Left renal pelvis (tissue), 4 donors: ENCODE results near the gene PATJ. TPM values are rescaled to one million over a fixed set of nuclear protein-coding genes. Genes with fewer than 3 reads are reported as not detected.
"Not testable (repeated sequence)": the region's sequence is repeated elsewhere in the genome, so short reads cannot be mapped to it uniquely, and the experiment has no call there.

Experiments used
- DNase-seq, 4 donors: peaks; one replicate each; pipeline ENCODE4 v3.0.0-alpha.2; 2013; ENCODE audit warnings: low read depth in 4 of 4, low spot score in 3 of 4
- polyA plus RNA-seq, 4 donors: library from polyadenylated mRNA; unstranded; fragments of 120-200 nt; gene quantifications; one replicate each; pipeline ENCODE4 v1.2.1, GENCODE V29; 2013; ENCODE audit not compliant: insufficient read length in 4 of 4

PATJ gene
- polyA plus RNA-seq, 4 donors: 7.1 to 51.2 (median 45.7) TPM

GRCh38 chr1:61931587-61932279 lies 189.5 kb downstream of the PATJ start:
- DNase-seq: no peak

GRCh38 chr1:61935516-61935915 lies 193.2 kb downstream of the PATJ start:
- no peak for DNase-seq

GRCh38 chr1:61936839-61937238 lies 194.6 kb downstream of the PATJ start:
- no peak for DNase-seq

- DNase-seq: no peak
These were observed 199.5 kb downstream of the PATJ start for GRCh38 chr1:61941794-61942193.

- no peak for DNase-seq
These were observed 200.6 kb downstream of the PATJ start for GRCh38 chr1:61942856-61943255.

- DNase-seq: not testable (repeated sequence)
These were observed 206.4 kb downstream of the PATJ start for GRCh38 chr1:61948685-61949084.

GRCh38 chr1:61950418-61950817 lies 208.1 kb downstream of the PATJ start:
- DNase-seq: no peak

- no peak for DNase-seq
These were observed 209.7 kb downstream of the PATJ start for GRCh38 chr1:61951731-61952580.

- DNase-seq: no peak
These were observed 210.4 kb downstream of the PATJ start for GRCh38 chr1:61952675-61953074.

GRCh38 chr1:61953076-61953789 lies 211.0 kb downstream of the PATJ start:
- DNase-seq: no peak

GRCh38 chr1:61953790-61954150 lies 211.5 kb downstream of the PATJ start:
- no peak for DNase-seq

GRCh38 chr1:61955261-61955660 lies 213.0 kb downstream of the PATJ start:
- no peak for DNase-seq

- DNase-seq: no peak
These were observed 213.9 kb downstream of the PATJ start for GRCh38 chr1:61956016-61956645.

GRCh38 chr1:61956784-61957183 lies 214.5 kb downstream of the PATJ start:
- DNase-seq: no peak

GRCh38 chr1:61961009-61961408 lies 218.7 kb downstream of the PATJ start:
- no peak for DNase-seq

GRCh38 chr1:61962631-61963030 lies 220.4 kb downstream of the PATJ start:
- no peak for DNase-seq

- DNase-seq: not testable (repeated sequence)
These were observed 224.4 kb downstream of the PATJ start for GRCh38 chr1:61966450-61967225.

GRCh38 chr1:61967750-61968149 lies 225.5 kb downstream of the PATJ start:
- DNase-seq: no peak

GRCh38 chr1:61968869-61969268 lies 226.6 kb downstream of the PATJ start:
- no peak for DNase-seq
